Measurements from ENCODE around the gene OR2Z1. TPM values are rescaled to one million over a fixed set of nuclear protein-coding genes. Genes with fewer than 3 reads are reported as not detected.
A peak's percentile ranks its signal among the peaks of the same experiment; 100 is the strongest.
"Not testable (repeated sequence)": the region's sequence is repeated elsewhere in the genome, so short reads cannot be mapped to it uniquely, and the experiment has no call there.

The OR2Z1 gene
- total and polyA plus RNA-seq, 5 experiments from 2014 or later: not detected

DNA sequence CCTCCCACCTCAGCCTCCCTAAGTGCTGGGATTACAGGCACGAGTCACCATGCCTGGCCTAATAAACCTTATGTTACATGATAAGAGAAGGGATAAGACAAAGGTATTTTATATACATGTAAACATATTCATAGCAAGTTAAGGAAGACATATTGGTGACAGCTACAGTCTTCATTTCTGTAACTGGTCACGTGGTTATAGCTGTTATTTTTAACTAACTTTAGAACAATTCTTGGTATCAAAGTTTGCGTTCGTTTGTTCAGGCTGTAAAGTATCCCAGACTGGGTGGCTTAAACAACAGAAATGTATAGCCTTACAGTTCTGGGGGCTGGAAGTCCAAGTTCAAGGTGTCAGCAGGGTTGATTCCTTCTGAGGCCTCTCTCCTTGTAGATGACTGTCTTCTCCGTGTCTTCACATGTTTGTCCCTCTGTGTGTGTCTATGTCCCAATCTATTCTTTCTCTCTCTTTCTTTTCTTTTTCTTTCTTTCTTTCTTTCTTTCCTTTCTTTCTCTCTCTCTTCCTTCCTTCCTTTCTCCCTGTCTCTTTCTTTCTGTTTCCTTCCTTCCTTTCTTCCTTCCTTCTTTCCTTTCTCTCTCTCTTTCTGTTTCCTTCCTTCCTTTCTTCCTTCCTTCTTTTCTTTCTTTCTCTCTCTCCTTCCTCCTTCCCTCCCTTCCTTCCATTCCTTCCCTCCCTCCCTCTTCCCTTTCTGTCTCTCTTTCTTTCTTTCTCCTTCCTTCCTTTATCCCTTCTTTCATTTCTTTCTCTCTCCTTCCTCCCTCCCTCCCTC is 30.5 kb upstream of the OR2Z1 start:
- Mint-ChIP-seq H3K27me3 (peaks cover 1 to 9% (median 5%) of the 10 kb centered on the region in 5 donors), H3K36me3 (no peaks in the 10 kb centered on the region), H3K4me3 (no peak overlapping the region), H3K4me1 (peaks cover 4 to 12% (median 7%) of the 10 kb centered on the region in 4 donors), H3K9me3 (no peaks in the 10 kb centered on the region), H3K27ac (peak overlapping the region in 2 of 10 donors; percentile 40 to 70)
- DNase-seq: no peak
- ATAC-seq: no peak
- POLR2A ChIA-PET: no interaction called here

DNA sequence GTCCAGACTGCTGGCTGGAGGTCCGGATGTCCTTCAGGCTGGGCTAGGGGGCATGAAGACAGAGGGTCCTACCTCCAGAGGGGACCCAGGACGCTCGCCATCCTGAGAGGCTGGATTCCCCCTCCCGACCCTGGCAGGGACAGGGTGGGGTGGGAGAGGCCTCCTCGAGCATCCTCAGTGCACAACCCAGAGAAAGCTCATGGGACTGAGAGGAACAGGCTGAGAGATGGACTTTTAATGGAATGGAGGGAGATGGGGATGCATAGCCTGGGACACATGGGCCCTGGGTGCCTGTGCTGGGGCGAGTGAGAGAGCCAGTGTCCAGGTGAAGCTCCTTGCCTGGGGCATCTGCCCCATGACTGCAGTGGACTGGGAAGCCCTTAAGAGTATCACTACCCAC is 25.9 kb upstream of the OR2Z1 start:
- Mint-ChIP-seq H3K27me3 (peaks cover 2 to 9% (median 6%) of the 10 kb centered on the region in 5 donors), H3K36me3 (no peaks in the 10 kb centered on the region), H3K27ac (peak overlapping the region in 3 of 10 donors; percentile 16 to 58 (median 35)), H3K9me3 (no peaks in the 10 kb centered on the region), H3K4me3 (no peak overlapping the region), H3K4me1 (peaks cover 9 to 16% (median 16%) of the 10 kb centered on the region in 4 donors)
- POLR2A ChIA-PET: no interaction called here
- ATAC-seq (no peak), DNase-seq (no peak)

GRCh38 chr19:8695911-8696310 is 25.5 kb upstream of the OR2Z1 start:
- peak overlapping the region in 2 of 10 donors; percentile 16 to 35 for H3K27ac Mint-ChIP-seq
- DNase-seq (no peak), ATAC-seq (no peak)
- peaks cover 2 to 9% (median 6%) of the 10 kb centered on the region in 5 donors for H3K27me3 Mint-ChIP-seq
- peaks cover 11 to 18% (median 16%) of the 10 kb centered on the region in 4 donors for H3K4me1 Mint-ChIP-seq
- H3K9me3 Mint-ChIP-seq: no peaks in the 10 kb centered on the region
- no peaks in the 10 kb centered on the region for H3K36me3 Mint-ChIP-seq
- no peak overlapping the region for H3K4me3 Mint-ChIP-seq
- POLR2A ChIA-PET: no interaction called here

GRCh38 chr19:8696993-8697392 is 24.4 kb upstream of the OR2Z1 start:
- Mint-ChIP-seq H3K27me3 (peaks cover 2 to 8% (median 5%) of the 10 kb centered on the region in 5 donors), H3K36me3 (no peaks in the 10 kb centered on the region)

GRCh38 chr19:8697671-8698432 is 23.6 kb upstream of the OR2Z1 start:
- POLR2A ChIA-PET: no interaction called here
- Mint-ChIP-seq H3K36me3 (no peaks in the 10 kb centered on the region), H3K4me1 (peaks cover 14 to 36% (median 31%) of the 10 kb centered on the region in 4 donors), H3K9me3 (no peaks in the 10 kb centered on the region), H3K27ac (no peak overlapping the region), H3K4me3 (no peak overlapping the region), H3K27me3 (peaks cover 0 to 4% (median 3%) of the 10 kb centered on the region in 5 donors)
- ATAC-seq (no peak), DNase-seq (peak in 1 of 10 donors; percentile 11)

More at GRCh38 chr19:8696993-8697392, 24.4 kb upstream of the OR2Z1 start:
- Mint-ChIP-seq H3K27ac (peak overlapping the region in 1 of 10 donors; percentile 10), H3K4me3 (no peak overlapping the region), H3K9me3 (no peaks in the 10 kb centered on the region), H3K4me1 (peaks cover 13 to 28% (median 23%) of the 10 kb centered on the region in 4 donors)
- no peak for DNase-seq
- no peak for ATAC-seq
- POLR2A ChIA-PET: no interaction called here

GRCh38 chr19:8698433-8699063 is 22.9 kb upstream of the OR2Z1 start, which contains the start of gene ACTL9:
Gene ACTL9 (minus strand): TSS chr19:8698795. CDS start chr19:8698701, 94 bp downstream.
- Mint-ChIP-seq H3K4me3 (no peak within 1 kb of the TSS), H3K4me1 (peaks cover 17 to 43% (median 38%) of the 10 kb centered on the region in 4 donors), H3K9me3 (no peaks in the 10 kb centered on the region), H3K27me3 (peaks cover 0 to 4% (median 3%) of the 10 kb centered on the region in 5 donors), H3K36me3 (no peaks in the 10 kb centered on the region), H3K27ac (peak within 1 kb of the TSS in 1 of 10 donors; percentile 15)
- ATAC-seq (no peak), DNase-seq (no peak)
- POLR2A ChIA-PET: no interaction called here

- DNase-seq (no peak), ATAC-seq (no peak)
- Mint-ChIP-seq H3K4me3 (peak overlapping the region in 1 of 10 donors; percentile 4), H3K27ac (peak overlapping the region in 3 of 10 donors; percentile 32 to 52 (median 38)), H3K4me1 (peaks cover 19 to 54% (median 46%) of the 10 kb centered on the region in 4 donors), H3K36me3 (no peaks in the 10 kb centered on the region), H3K27me3 (peaks cover 0 to 4% (median 3%) of the 10 kb centered on the region in 5 donors), H3K9me3 (no peaks in the 10 kb centered on the region)
- POLR2A ChIA-PET: no interaction called here
Measured at GRCh38 chr19:8699908-8700307, 21.5 kb upstream of the OR2Z1 start.

- Mint-ChIP-seq H3K9me3 (no peaks in the 10 kb centered on the region), H3K27ac (peak overlapping the region in 6 of 10 donors; percentile 11 to 57 (median 29)), H3K27me3 (peaks cover 0 to 4% (median 2%) of the 10 kb centered on the region in 5 donors), H3K4me1 (peaks cover 23 to 63% (median 57%) of the 10 kb centered on the region in 4 donors), H3K36me3 (no peaks in the 10 kb centered on the region), H3K4me3 (peak overlapping the region in 5 of 10 donors; percentile 16 to 70 (median 30))
- POLR2A ChIA-PET: no interaction called here
- ATAC-seq (no peak), DNase-seq (no peak)
Measured at GRCh38 chr19:8700956-8701355, 20.5 kb upstream of the OR2Z1 start.

DNA sequence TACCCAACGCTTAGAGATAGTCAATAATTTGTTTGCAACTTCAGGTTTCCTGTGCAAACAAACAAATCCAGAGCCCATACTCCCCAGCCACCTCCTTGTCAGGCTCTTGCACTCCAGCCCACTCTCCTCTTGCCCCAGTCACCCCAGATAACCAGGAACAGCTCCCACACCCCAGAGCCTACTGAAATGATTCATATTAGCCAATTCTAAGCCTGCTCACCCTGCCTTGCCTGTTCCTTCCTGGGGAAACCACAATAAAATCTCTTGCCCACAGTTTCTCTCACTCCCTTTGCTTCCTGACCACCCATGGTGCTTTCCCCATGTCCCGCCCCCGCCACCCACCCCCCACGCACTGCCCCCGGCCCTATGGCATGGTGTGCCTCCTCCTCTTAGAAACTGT is 19.1 kb upstream of the OR2Z1 start:
- POLR2A ChIA-PET: no interaction called here
- peaks cover 22 to 61% (median 55%) of the 10 kb centered on the region in 4 donors for H3K4me1 Mint-ChIP-seq
- H3K36me3 Mint-ChIP-seq: no peaks in the 10 kb centered on the region
- no peaks in the 10 kb centered on the region for H3K9me3 Mint-ChIP-seq
- peak; percentile 68 to 70 for ATAC-seq
- no peaks in the 10 kb centered on the region for H3K27me3 Mint-ChIP-seq
- peak in 2 of 10 donors; percentile 14 to 17 for DNase-seq
- peak overlapping the region; percentile 50 to 82 (median 76) for H3K4me3 Mint-ChIP-seq
- H3K27ac Mint-ChIP-seq: peak overlapping the region; percentile 3 to 90 (median 61)

DNA sequence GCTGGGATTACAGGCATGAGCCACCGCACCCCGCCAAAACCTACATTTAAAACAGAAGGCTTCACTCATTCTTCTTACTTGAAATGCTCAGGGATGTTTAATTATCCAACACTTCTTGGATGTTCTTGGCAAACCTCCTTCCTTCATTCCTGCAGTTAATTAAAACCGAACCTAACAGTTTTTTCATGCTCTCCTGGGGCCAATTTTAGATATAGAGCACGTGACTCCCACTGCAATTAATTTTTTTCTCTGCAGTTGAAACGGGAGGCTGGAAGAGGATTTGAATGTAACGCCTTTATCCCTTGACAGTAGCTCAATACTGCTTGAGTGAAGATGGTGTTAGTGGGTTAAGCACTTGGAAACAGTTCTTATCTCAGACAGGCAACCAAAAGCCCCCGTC is 18.2 kb upstream of the OR2Z1 start:
- DNase-seq (no peak), ATAC-seq (no peak)
- Mint-ChIP-seq H3K27me3 (no peaks in the 10 kb centered on the region), H3K9me3 (no peaks in the 10 kb centered on the region), H3K27ac (peak overlapping the region in 3 of 10 donors; percentile 18 to 37 (median 34)), H3K4me1 (peaks cover 22 to 61% (median 56%) of the 10 kb centered on the region in 4 donors), H3K36me3 (no peaks in the 10 kb centered on the region), H3K4me3 (peak overlapping the region in 7 of 10 donors; percentile 17 to 82 (median 76))
- POLR2A ChIA-PET: interaction anchor here (0.5 kb wide), 1 partner anchor 332 kb away, joined by 3 read pairs; no protein-coding TSS in a partner anchor

- H3K36me3 Mint-ChIP-seq, H3K9me3 Mint-ChIP-seq, POLR2A ChIA-PET, H3K27me3 Mint-ChIP-seq, DNase-seq: not testable (repeated sequence)
- Mint-ChIP-seq H3K4me1 (peaks cover 25 to 62% (median 58%) of the 10 kb centered on the region in 4 donors), H3K4me3 (peak overlapping the region in 9 of 10 donors; percentile 25 to 75 (median 55)), H3K27ac (peak overlapping the region; percentile 27 to 77 (median 66))
- ATAC-seq: peak in 1 of 2 donors; percentile 36
Measured at GRCh38 chr19:8705304-8705703, 16.1 kb upstream of the OR2Z1 start.

DNA sequence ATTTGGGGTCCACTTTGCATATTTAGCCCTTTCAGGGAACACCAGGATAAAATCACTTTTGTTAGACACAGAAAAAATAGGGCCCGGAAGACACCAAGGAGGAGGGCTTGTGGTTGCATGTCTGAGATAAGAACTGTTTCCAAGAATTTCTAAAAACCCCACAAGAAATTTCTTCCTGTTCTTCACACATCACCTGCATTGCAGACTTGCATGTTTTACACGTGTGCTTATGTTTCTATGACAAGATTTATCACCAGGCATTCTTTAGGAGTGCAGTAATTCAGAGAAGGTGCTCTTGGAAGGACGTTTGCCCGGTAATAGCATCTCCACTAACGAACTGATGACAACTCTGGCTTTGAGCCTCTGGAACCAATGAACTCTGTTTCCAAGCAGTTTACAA is 15.7 kb upstream of the OR2Z1 start:
- Mint-ChIP-seq H3K4me3 (peak overlapping the region in 9 of 10 donors; percentile 25 to 75 (median 55)), H3K9me3 (no peaks in the 10 kb centered on the region), H3K36me3 (no peaks in the 10 kb centered on the region), H3K4me1 (peaks cover 25 to 60% (median 58%) of the 10 kb centered on the region in 4 donors), H3K27ac (peak overlapping the region in 9 of 10 donors; percentile 27 to 77 (median 66)), H3K27me3 (no peaks in the 10 kb centered on the region)
- DNase-seq (no peak), ATAC-seq (peak in 1 of 2 donors; percentile 44)
- POLR2A ChIA-PET: no interaction called here

Data from naive thymus-derived CD8-positive, alpha-beta T cell (primary cell).